Activated T-cell treated with anti-CD3 and anti-CD28 coated beads, Interleukin-2, amount 50 U/mL, for 48 hours (primary cell): Measurements from ENCODE around the gene MN1.
A peak's percentile ranks its signal among the peaks of the same experiment; 100 is the strongest.

Experiments used
- DNase-seq, 2 experiments: peaks; one replicate each; pipeline ENCODE4 v3.0.0-alpha.2; 2020

MN1 gene

GRCh38 chr22:27801616-27802345 lies at the start of gene MN1:
TSS of gene MN1 (minus strand) at chr22:27801756. CDS start at chr22:27800543, 1,213 bp downstream.
- peak; percentile 60 to 67 for DNase-seq

GRCh38 chr22:27850000-27850521 lies 48.5 kb upstream of the MN1 start:
- no peak for DNase-seq

- no peak for DNase-seq
These were observed 46.4 kb upstream of the MN1 start for GRCh38 chr22:27848005-27848404.

GRCh38 chr22:27846910-27847309 lies 45.4 kb upstream of the MN1 start:
- DNase-seq = no peak

- DNase-seq = no peak
These were observed 44.7 kb upstream of the MN1 start for GRCh38 chr22:27846248-27846757.

GRCh38 chr22:27845644-27846043 lies 44.1 kb upstream of the MN1 start:
- no peak for DNase-seq

- peak in 1 of 2 experiments; percentile 9 for DNase-seq
These were observed 43.4 kb upstream of the MN1 start for GRCh38 chr22:27844656-27845591.

- DNase-seq = peak in 1 of 2 experiments; percentile 9
These were observed 42.7 kb upstream of the MN1 start for GRCh38 chr22:27844256-27844655.

- DNase-seq = peak in 1 of 2 experiments; percentile 9
These were observed 41.9 kb upstream of the MN1 start for GRCh38 chr22:27843441-27843840.

GRCh38 chr22:27842669-27843431 lies 41.3 kb upstream of the MN1 start:
- no peak for DNase-seq

- no peak for DNase-seq
These were observed 40.6 kb upstream of the MN1 start for GRCh38 chr22:27842201-27842600.

GRCh38 chr22:27840436-27840835 lies 38.9 kb upstream of the MN1 start:
- DNase-seq = no peak

GRCh38 chr22:27839057-27839660 lies 37.6 kb upstream of the MN1 start:
- DNase-seq = no peak

- no peak for DNase-seq
These were observed 34.6 kb upstream of the MN1 start for GRCh38 chr22:27836181-27836580.

GRCh38 chr22:27835446-27835845 lies 33.9 kb upstream of the MN1 start:
- no peak for DNase-seq

GRCh38 chr22:27834364-27835185 lies 33.0 kb upstream of the MN1 start:
- DNase-seq = no peak

- no peak for DNase-seq
These were observed 32.2 kb upstream of the MN1 start for GRCh38 chr22:27833803-27834202.

GRCh38 chr22:27832606-27833005 lies 31.1 kb upstream of the MN1 start:
- no peak for DNase-seq

GRCh38 chr22:27829620-27830019 lies 28.1 kb upstream of the MN1 start:
- no peak for DNase-seq

GRCh38 chr22:27827604-27828587 lies 26.3 kb upstream of the MN1 start:
- DNase-seq = no peak
